HEK293 (cell line): ENCODE data around the gene STK32C.

Experiments
- BCL11A ChIP-seq: fragments of 450-650 bp; formaldehyde crosslinking; IDR thresholded peaks from 2 replicates; pipeline ENCODE4 v1.5.1; 2016; ENCODE audit warnings: low read depth, missing biosample characterization, missing genetic modification characterization
- HIC1 ChIP-seq: fragments of 450-650 bp; formaldehyde crosslinking; IDR thresholded peaks from 2 replicates; pipeline ENCODE4 v1.5.1; 2016; ENCODE audit warnings: missing biosample characterization, missing genetic modification characterization
- IKZF3 ChIP-seq: fragments of 450-650 bp; IDR thresholded peaks from 2 replicates; pipeline ENCODE4 v1.5.0; 2018; ENCODE audit warnings: missing biosample characterization, mild to moderate bottlenecking, missing genetic modification characterization, moderate library complexity
- KLF17 ChIP-seq: fragments of 450-650 bp; formaldehyde crosslinking; IDR thresholded peaks from 2 replicates; pipeline ENCODE4 v1.5.1; 2016; ENCODE audit warnings: missing biosample characterization, missing genetic modification characterization
- SCRT1 ChIP-seq: fragments of 450-650 bp; formaldehyde crosslinking; IDR thresholded peaks from 2 replicates; pipeline ENCODE4 v1.5.1; 2016; ENCODE audit warnings: missing biosample characterization, missing genetic modification characterization, borderline replicate concordance
- SP7 ChIP-seq: fragments of 450-650 bp; formaldehyde crosslinking; IDR thresholded peaks from 2 replicates; pipeline ENCODE4 v1.5.1; 2016; ENCODE audit warnings: missing biosample characterization, missing genetic modification characterization
- TRIM28 ChIP-seq: IDR thresholded peaks from 2 replicates; pipeline ENCODE4 v1.6.1; 2011; ENCODE audit warnings: low read length, control low read depth, borderline replicate concordance
- ZBTB26 ChIP-seq: fragments of 450-650 bp; formaldehyde crosslinking; optimal IDR thresholded peaks from 2 replicates; pipeline ENCODE3; 2016; ENCODE audit warnings: missing biosample characterization, mild to moderate bottlenecking, missing genetic modification characterization
- ZNF114 ChIP-seq: fragments of 450-650 bp; formaldehyde crosslinking; IDR thresholded peaks from 2 replicates; pipeline ENCODE4 v1.5.0; 2017; ENCODE audit warnings: missing biosample characterization, missing genetic modification characterization
- ZNF148 ChIP-seq: fragments of 450-650 bp; formaldehyde crosslinking; IDR thresholded peaks from 2 replicates; pipeline ENCODE4 v1.5.0; 2017; ENCODE audit warnings: missing biosample characterization, missing genetic modification characterization, borderline replicate concordance
- ZNF157 ChIP-seq: fragments of 450-650 bp; formaldehyde crosslinking; IDR thresholded peaks from 2 replicates; pipeline ENCODE4 v1.5.1; 2016; ENCODE audit warnings: missing biosample characterization, missing genetic modification characterization
- ZNF274 ChIP-seq, 2 experiments: fragments of 200-500 bp in 1 of 2; fragments of 450-650 bp in 1 of 2; sonication (Bioruptor generic) in 1 of 2; formaldehyde crosslinking in 1 of 2; IDR thresholded peaks; 2 replicates each; pipeline versions ENCODE4 v1.5.1 to v1.6.1; 2014 to 2016; ENCODE audit warnings: borderline replicate concordance in 1 of 2, inconsistent platforms in 1 of 2, low read length in 1 of 2, missing biosample characterization in 1 of 2, missing genetic modification characterization in 1 of 2
- ZNF335 ChIP-seq: fragments of 450-650 bp; formaldehyde crosslinking; conservative IDR thresholded peaks from 2 replicates; pipeline ENCODE4 v1.5.1; 2016; ENCODE audit warnings: missing biosample characterization, missing genetic modification characterization
- ZNF37A ChIP-seq: fragments of 450-650 bp; IDR thresholded peaks from 2 replicates; pipeline ENCODE4 v1.5.1; 2018; ENCODE audit warnings: missing biosample characterization, missing genetic modification characterization
- ZNF404 ChIP-seq: fragments of 450-650 bp; formaldehyde crosslinking; IDR thresholded peaks from 2 replicates; pipeline ENCODE4 v1.5.1; 2017; ENCODE audit warnings: missing biosample characterization, missing genetic modification characterization
- ZNF514 ChIP-seq: fragments of 450-650 bp; formaldehyde crosslinking; IDR thresholded peaks from 2 replicates; pipeline ENCODE4 v1.5.1; 2016; ENCODE audit warnings: missing biosample characterization, missing genetic modification characterization
- ZNF548 ChIP-seq: fragments of 450-650 bp; formaldehyde crosslinking; IDR thresholded peaks from 2 replicates; pipeline ENCODE4 v1.5.1; 2016; ENCODE audit warnings: missing biosample characterization, missing genetic modification characterization
- ZNF558 ChIP-seq: fragments of 450-650 bp; formaldehyde crosslinking; IDR thresholded peaks from 2 replicates; pipeline ENCODE4 v1.5.1; 2016; ENCODE audit warnings: missing biosample characterization, missing genetic modification characterization
- ZNF600 ChIP-seq: fragments of 450-650 bp; formaldehyde crosslinking; IDR thresholded peaks from 2 replicates; pipeline ENCODE4 v1.5.1; 2016; ENCODE audit warnings: missing biosample characterization, missing genetic modification characterization
- ZNF629 ChIP-seq: fragments of 450-650 bp; formaldehyde crosslinking; IDR thresholded peaks from 2 replicates; pipeline ENCODE4 v1.5.1; 2017; ENCODE audit warnings: missing biosample characterization, missing genetic modification characterization
- ZNF660 ChIP-seq: fragments of 450-650 bp; IDR thresholded peaks from 2 replicates; pipeline ENCODE4 v1.5.1; 2018; ENCODE audit warnings: missing biosample characterization, mild to moderate bottlenecking, missing genetic modification characterization
- ZNF664 ChIP-seq: fragments of 450-650 bp; formaldehyde crosslinking; IDR thresholded peaks from 2 replicates; pipeline ENCODE4 v1.5.1; 2016; ENCODE audit warnings: missing biosample characterization, missing genetic modification characterization
- ZNF837 ChIP-seq: fragments of 450-650 bp; formaldehyde crosslinking; IDR thresholded peaks from 2 replicates; pipeline ENCODE4 v1.5.1; 2016; ENCODE audit warnings: missing biosample characterization, missing genetic modification characterization
- TF ChIP-seq, protein P1 (sequence below): fragments of 450-650 bp; formaldehyde crosslinking; IDR thresholded peaks from 2 replicates; pipeline ENCODE4 v1.5.1; 2016; ENCODE audit warnings: missing biosample characterization, missing genetic modification characterization, low read depth
- TF ChIP-seq, protein P2 (sequence below): fragments of 450-650 bp; formaldehyde crosslinking; IDR thresholded peaks from 2 replicates; pipeline ENCODE4 v1.5.1; 2016; ENCODE audit warnings: missing biosample characterization, missing genetic modification characterization
- TF ChIP-seq, protein P3 (sequence below): sonication (generic); formaldehyde crosslinking; IDR thresholded peaks from 2 replicates; pipeline ENCODE4 v1.8.1; 2022; ENCODE audit warnings: mild to moderate bottlenecking, moderate library complexity, missing genetic modification reagents
- TF ChIP-seq, protein P4 (sequence below): fragments of 450-650 bp; formaldehyde crosslinking; IDR thresholded peaks from 2 replicates; pipeline ENCODE4 v1.5.1; 2016; ENCODE audit warnings: missing biosample characterization, missing genetic modification characterization

STK32C gene

DNA sequence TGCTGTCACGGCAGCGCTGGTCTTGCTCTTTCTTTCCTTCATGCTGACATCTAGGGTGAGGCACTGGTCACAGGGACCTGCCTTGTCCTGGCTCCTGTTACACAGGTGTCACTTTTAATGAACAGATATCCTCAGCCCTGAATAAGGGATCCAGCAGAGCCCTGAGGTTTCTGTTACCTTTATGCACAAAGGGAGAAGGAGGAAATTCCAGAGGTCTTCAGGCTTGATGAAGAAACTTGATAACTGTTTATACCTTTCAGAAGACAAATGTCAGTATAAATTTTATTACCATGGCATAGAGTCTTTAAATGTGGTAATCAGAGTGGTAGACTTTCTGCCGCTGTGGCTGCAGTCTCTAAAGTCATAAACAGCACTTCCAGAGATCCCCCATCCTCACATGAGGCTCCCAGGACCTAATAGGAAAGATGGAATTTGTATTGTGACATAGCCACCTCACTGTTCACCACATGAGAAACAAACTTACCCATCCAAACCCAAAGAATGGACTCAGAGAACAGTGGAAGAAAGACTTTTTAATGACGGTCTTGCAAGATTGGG, 27.0 kb upstream of the STK32C start (continued):
- TF ChIP-seq ZNF148 (tag by site-specific recombination) = no peak
- no peak for TF ChIP-seq ZNF157 (tag by site-specific recombination)
- TF ChIP-seq SCRT1 (tag by site-specific recombination) = no peak
- TF ChIP-seq, protein P1, sequence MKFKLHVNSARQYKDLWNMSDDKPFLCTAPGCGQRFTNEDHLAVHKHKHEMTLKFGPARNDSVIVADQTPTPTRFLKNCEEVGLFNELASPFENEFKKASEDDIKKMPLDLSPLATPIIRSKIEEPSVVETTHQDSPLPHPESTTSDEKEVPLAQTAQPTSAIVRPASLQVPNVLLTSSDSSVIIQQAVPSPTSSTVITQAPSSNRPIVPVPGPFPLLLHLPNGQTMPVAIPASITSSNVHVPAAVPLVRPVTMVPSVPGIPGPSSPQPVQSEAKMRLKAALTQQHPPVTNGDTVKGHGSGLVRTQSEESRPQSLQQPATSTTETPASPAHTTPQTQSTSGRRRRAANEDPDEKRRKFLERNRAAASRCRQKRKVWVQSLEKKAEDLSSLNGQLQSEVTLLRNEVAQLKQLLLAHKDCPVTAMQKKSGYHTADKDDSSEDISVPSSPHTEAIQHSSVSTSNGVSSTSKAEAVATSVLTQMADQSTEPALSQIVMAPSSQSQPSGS (tag by site-specific recombination) = no peak
- TF ChIP-seq ZNF600 (tag by site-specific recombination) = no peak; the same call in 1 of the 2 replicates
- no peak for TF ChIP-seq ZNF514 (tag by site-specific recombination)
- TF ChIP-seq ZNF558 = no peak
- TF ChIP-seq KLF17 (tag by site-specific recombination) = no peak
- no peak for TF ChIP-seq ZNF274 (IDR thresholded peaks at IDR 0.05; ENCODE audit: low read length)
- TF ChIP-seq ZNF274 (tag by site-specific recombination; IDR thresholded peaks at IDR 0.05; ENCODE audit: borderline replicate concordance) = no peak
- no peak for TF ChIP-seq ZNF404
- no peak for TF ChIP-seq ZNF660 (tag by site-specific recombination)
- no peak for TF ChIP-seq ZBTB26
- no peak for TF ChIP-seq HIC1
- TF ChIP-seq ZNF837 (tag by site-specific recombination) = no peak
- TF ChIP-seq BCL11A = no peak
- TF ChIP-seq ZNF37A (tag by site-specific recombination) = no peak
- TF ChIP-seq SP7 (tag by site-specific recombination) = peak; percentile 15; the same call in 1 of the 2 replicates
- TF ChIP-seq, protein P2, sequence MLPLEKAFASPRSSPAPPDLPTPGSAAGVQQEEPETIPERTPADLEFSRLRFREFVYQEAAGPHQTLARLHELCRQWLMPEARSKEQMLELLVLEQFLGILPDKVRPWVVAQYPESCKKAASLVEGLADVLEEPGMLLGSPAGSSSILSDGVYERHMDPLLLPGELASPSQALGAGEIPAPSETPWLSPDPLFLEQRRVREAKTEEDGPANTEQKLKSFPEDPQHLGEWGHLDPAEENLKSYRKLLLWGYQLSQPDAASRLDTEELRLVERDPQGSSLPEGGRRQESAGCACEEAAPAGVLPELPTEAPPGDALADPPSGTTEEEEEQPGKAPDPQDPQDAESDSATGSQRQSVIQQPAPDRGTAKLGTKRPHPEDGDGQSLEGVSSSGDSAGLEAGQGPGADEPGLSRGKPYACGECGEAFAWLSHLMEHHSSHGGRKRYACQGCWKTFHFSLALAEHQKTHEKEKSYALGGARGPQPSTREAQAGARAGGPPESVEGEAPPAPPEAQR (tag by site-specific recombination) = no peak
- peak; percentile 57 for TF ChIP-seq ZNF335 (tag by site-specific recombination)
- no peak for TF ChIP-seq ZNF114
- TF ChIP-seq, protein P3, sequence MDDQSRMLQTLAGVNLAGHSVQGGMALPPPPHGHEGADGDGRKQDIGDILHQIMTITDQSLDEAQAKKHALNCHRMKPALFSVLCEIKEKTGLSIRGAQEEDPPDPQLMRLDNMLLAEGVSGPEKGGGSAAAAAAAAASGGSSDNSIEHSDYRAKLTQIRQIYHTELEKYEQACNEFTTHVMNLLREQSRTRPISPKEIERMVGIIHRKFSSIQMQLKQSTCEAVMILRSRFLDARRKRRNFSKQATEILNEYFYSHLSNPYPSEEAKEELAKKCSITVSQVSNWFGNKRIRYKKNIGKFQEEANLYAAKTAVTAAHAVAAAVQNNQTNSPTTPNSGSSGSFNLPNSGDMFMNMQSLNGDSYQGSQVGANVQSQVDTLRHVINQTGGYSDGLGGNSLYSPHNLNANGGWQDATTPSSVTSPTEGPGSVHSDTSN = no peak
- TF ChIP-seq IKZF3 (tag by site-specific recombination) = 0 out of 2 replicates have a peak, but pooled peaks have one; percentile 20
- no peak for TF ChIP-seq TRIM28
- TF ChIP-seq, protein P4, sequence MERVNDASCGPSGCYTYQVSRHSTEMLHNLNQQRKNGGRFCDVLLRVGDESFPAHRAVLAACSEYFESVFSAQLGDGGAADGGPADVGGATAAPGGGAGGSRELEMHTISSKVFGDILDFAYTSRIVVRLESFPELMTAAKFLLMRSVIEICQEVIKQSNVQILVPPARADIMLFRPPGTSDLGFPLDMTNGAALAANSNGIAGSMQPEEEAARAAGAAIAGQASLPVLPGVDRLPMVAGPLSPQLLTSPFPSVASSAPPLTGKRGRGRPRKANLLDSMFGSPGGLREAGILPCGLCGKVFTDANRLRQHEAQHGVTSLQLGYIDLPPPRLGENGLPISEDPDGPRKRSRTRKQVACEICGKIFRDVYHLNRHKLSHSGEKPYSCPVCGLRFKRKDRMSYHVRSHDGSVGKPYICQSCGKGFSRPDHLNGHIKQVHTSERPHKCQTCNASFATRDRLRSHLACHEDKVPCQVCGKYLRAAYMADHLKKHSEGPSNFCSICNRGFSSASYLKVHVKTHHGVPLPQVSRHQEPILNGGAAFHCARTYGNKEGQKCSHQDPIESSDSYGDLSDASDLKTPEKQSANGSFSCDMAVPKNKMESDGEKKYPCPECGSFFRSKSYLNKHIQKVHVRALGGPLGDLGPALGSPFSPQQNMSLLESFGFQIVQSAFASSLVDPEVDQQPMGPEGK (tag by site-specific recombination) = no peak
- TF ChIP-seq ZNF548 (tag by site-specific recombination) = no peak
- no peak for TF ChIP-seq ZNF629 (tag by site-specific recombination)
- no peak for TF ChIP-seq ZNF664
